HEK293 (cell line): Measurements from ENCODE around the gene CHGA.
A peak's percentile ranks its signal among the peaks of the same experiment; 100 is the strongest.

Source experiments
- SP2 ChIP-seq: fragments of 450-650 bp; formaldehyde crosslinking; IDR thresholded peaks from 2 replicates; pipeline ENCODE4 v1.5.1; 2016; ENCODE audit warnings: missing biosample characterization, missing genetic modification characterization
- ZBTB1 ChIP-seq: fragments of 450-650 bp; formaldehyde crosslinking; IDR thresholded peaks from 2 replicates; pipeline ENCODE4 v1.5.1; 2016; ENCODE audit warnings: missing biosample characterization, missing genetic modification characterization
- ZBTB8A ChIP-seq: fragments of 450-650 bp; formaldehyde crosslinking; IDR thresholded peaks from 2 replicates; pipeline ENCODE4 v1.5.1; 2016; ENCODE audit warnings: missing biosample characterization, missing genetic modification characterization
- ZFP69B ChIP-seq: fragments of 450-650 bp; formaldehyde crosslinking; IDR thresholded peaks from 2 replicates; pipeline ENCODE4 v1.5.1; 2016; ENCODE audit warnings: missing biosample characterization, missing genetic modification characterization
- ZNF138 ChIP-seq: fragments of 450-650 bp; formaldehyde crosslinking; IDR thresholded peaks from 2 replicates; pipeline ENCODE4 v1.5.1; 2016; ENCODE audit warnings: missing biosample characterization, missing genetic modification characterization, borderline replicate concordance
- ZNF184 ChIP-seq: fragments of 450-650 bp; IDR thresholded peaks from 2 replicates; pipeline ENCODE4 v1.5.1; 2018; ENCODE audit warnings: missing biosample characterization, mild to moderate bottlenecking, missing genetic modification characterization
- TF ChIP-seq, protein P1 (sequence below): fragments of 450-650 bp; formaldehyde crosslinking; IDR thresholded peaks from 2 replicates; pipeline ENCODE4 v1.5.1; 2016; ENCODE audit warnings: missing biosample characterization, missing genetic modification characterization
- TF ChIP-seq, protein P2 (sequence below): sonication (generic); formaldehyde crosslinking; IDR thresholded peaks from 2 replicates; pipeline ENCODE4 v1.8.1; 2022; ENCODE audit warnings: mild to moderate bottlenecking, moderate library complexity, missing genetic modification reagents
- TF ChIP-seq, protein P3 (sequence below): fragments of 450-650 bp; formaldehyde crosslinking; IDR thresholded peaks from 2 replicates; pipeline ENCODE4 v1.5.1; 2016; ENCODE audit warnings: missing biosample characterization, missing genetic modification characterization
- TF ChIP-seq, protein P4 (sequence below): fragments of 450-650 bp; formaldehyde crosslinking; IDR thresholded peaks from 2 replicates; pipeline ENCODE4 v1.5.1; 2016; ENCODE audit warnings: missing biosample characterization, missing genetic modification characterization, low read depth

DNA sequence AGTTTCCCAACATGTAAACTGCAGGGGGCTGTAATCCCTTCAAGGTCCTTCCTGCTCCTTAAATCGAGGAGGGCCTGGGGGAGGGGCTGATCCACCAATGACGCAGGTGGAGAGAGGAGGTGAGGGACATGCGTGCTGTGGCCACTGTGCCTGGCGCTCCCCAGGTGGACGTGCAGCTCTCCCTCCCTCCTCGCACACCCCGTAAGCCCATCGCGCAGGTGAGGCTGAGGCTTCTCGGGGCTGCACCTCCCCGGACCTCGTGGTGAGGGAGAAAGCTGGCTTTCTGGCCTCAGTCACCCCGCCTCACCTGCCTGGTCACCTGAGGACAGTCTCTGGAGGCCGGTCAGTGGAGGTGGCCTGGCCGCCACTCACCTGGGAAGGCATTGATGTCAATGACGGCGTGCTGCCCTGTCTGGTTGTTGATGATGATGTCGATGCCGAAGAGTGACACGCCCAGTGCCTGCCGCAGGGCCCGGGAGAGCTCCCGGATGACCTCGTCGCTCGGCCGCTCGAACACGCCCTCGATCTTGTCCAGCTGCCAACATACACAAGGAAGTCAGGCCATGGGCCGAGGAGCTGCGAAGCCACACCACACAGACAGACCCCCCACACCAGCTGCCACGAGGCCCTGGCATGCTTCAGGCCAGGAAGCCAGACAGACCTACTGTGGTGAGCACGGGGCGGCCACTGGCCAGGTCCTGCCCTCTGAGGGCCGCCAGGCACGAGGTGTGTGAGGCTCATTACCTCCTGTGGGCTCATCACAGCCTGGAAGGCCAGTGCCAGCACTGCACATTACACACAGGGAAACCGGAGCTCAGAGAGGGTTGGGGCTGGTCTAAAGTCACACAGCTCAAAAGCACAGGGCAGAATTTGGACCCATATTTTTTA, 23.3 kb downstream of the CHGA start:
- TF ChIP-seq, protein P1, sequence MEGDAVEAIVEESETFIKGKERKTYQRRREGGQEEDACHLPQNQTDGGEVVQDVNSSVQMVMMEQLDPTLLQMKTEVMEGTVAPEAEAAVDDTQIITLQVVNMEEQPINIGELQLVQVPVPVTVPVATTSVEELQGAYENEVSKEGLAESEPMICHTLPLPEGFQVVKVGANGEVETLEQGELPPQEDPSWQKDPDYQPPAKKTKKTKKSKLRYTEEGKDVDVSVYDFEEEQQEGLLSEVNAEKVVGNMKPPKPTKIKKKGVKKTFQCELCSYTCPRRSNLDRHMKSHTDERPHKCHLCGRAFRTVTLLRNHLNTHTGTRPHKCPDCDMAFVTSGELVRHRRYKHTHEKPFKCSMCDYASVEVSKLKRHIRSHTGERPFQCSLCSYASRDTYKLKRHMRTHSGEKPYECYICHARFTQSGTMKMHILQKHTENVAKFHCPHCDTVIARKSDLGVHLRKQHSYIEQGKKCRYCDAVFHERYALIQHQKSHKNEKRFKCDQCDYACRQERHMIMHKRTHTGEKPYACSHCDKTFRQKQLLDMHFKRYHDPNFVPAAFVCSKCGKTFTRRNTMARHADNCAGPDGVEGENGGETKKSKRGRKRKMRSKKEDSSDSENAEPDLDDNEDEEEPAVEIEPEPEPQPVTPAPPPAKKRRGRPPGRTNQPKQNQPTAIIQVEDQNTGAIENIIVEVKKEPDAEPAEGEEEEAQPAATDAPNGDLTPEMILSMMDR (tag by site-specific recombination) = no peak
- no peak for TF ChIP-seq ZBTB8A (tag by site-specific recombination)
- no peak for TF ChIP-seq ZNF184 (tag by site-specific recombination)
- no peak for TF ChIP-seq SP2 (tag by site-specific recombination)
- TF ChIP-seq, protein P2, sequence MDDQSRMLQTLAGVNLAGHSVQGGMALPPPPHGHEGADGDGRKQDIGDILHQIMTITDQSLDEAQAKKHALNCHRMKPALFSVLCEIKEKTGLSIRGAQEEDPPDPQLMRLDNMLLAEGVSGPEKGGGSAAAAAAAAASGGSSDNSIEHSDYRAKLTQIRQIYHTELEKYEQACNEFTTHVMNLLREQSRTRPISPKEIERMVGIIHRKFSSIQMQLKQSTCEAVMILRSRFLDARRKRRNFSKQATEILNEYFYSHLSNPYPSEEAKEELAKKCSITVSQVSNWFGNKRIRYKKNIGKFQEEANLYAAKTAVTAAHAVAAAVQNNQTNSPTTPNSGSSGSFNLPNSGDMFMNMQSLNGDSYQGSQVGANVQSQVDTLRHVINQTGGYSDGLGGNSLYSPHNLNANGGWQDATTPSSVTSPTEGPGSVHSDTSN = no peak
- TF ChIP-seq, protein P3, sequence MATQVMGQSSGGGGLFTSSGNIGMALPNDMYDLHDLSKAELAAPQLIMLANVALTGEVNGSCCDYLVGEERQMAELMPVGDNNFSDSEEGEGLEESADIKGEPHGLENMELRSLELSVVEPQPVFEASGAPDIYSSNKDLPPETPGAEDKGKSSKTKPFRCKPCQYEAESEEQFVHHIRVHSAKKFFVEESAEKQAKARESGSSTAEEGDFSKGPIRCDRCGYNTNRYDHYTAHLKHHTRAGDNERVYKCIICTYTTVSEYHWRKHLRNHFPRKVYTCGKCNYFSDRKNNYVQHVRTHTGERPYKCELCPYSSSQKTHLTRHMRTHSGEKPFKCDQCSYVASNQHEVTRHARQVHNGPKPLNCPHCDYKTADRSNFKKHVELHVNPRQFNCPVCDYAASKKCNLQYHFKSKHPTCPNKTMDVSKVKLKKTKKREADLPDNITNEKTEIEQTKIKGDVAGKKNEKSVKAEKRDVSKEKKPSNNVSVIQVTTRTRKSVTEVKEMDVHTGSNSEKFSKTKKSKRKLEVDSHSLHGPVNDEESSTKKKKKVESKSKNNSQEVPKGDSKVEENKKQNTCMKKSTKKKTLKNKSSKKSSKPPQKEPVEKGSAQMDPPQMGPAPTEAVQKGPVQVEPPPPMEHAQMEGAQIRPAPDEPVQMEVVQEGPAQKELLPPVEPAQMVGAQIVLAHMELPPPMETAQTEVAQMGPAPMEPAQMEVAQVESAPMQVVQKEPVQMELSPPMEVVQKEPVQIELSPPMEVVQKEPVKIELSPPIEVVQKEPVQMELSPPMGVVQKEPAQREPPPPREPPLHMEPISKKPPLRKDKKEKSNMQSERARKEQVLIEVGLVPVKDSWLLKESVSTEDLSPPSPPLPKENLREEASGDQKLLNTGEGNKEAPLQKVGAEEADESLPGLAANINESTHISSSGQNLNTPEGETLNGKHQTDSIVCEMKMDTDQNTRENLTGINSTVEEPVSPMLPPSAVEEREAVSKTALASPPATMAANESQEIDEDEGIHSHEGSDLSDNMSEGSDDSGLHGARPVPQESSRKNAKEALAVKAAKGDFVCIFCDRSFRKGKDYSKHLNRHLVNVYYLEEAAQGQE (tag by site-specific recombination) = no peak
- no peak for TF ChIP-seq ZBTB1
- TF ChIP-seq, protein P4, sequence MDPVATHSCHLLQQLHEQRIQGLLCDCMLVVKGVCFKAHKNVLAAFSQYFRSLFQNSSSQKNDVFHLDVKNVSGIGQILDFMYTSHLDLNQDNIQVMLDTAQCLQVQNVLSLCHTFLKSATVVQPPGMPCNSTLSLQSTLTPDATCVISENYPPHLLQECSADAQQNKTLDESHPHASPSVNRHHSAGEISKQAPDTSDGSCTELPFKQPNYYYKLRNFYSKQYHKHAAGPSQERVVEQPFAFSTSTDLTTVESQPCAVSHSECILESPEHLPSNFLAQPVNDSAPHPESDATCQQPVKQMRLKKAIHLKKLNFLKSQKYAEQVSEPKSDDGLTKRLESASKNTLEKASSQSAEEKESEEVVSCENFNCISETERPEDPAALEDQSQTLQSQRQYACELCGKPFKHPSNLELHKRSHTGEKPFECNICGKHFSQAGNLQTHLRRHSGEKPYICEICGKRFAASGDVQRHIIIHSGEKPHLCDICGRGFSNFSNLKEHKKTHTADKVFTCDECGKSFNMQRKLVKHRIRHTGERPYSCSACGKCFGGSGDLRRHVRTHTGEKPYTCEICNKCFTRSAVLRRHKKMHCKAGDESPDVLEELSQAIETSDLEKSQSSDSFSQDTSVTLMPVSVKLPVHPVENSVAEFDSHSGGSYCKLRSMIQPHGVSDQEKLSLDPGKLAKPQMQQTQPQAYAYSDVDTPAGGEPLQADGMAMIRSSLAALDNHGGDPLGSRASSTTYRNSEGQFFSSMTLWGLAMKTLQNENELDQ = no peak
- TF ChIP-seq ZNF138 (tag by site-specific recombination) = no peak
- 0 out of 2 replicates have a peak, but pooled peaks have one; percentile 24 for TF ChIP-seq ZFP69B (tag by site-specific recombination)
